HepG2 (cell line): ENCODE data around the gene PRDM12. TPM values are rescaled to one million over a fixed set of nuclear protein-coding genes. Genes with fewer than 3 reads are reported as not detected.

Experiments
- ATAC-seq: fragments of 200-7000 bp; cut with Tn5 transposase; 3 replicates; pipeline ENCODE4 v1.9.1; 2020; ENCODE audit warnings: mild to moderate bottlenecking, moderate library complexity
- BruUV-seq: library from RNA; stranded (reverse); fragments of 400-500 nt; replicated peaks from 2 replicates; lab custom pipeline; 2021; lab: Mats Ljungman, UMichigan
- CTCF ChIA-PET: fragments of 300-600 bp; formaldehyde crosslinking; extraction: SDS; loops from one replicate; lab custom pipeline; 2021; ENCODE audit warnings: low total read pairs, inconsistent platforms, low intra/inter-chr PET ratio; lab: Yijun Ruan, JAX
- POLR2A ChIA-PET: fragments of 350-600 bp; sonication (Branson Sonifier 250); formaldehyde crosslinking; loops from one replicate; lab custom pipeline; 2020; ENCODE audit warnings: antibody characterized with exemption, inconsistent platforms; lab: Yijun Ruan, JAX
- DNase-seq: peaks from one replicate; pipeline ENCODE4 v3.0.0-alpha.2; 2015; ENCODE audit warnings: low spot score
- FAIRE-seq: peaks from 3 replicates; lab custom pipeline; 2011; peaks lifted over from hg19 to GRCh38; lab: Jason Lieb, UNC
- H2AFZ ChIP-seq: one replicate; pipeline ENCODE4 v1.6.1; 2011; ENCODE audit warnings: low read length, inconsistent platforms
- H3K27ac ChIP-seq: fragments of 300-600 bp; 3 replicates; pipeline ENCODE4 v1.8.0; 2011; ENCODE audit warnings: mixed run types, mild to moderate bottlenecking, mixed read lengths, low read length, inconsistent platforms; ENCODE audit not compliant: insufficient read depth; ENCODE audit errors: extremely low read length
- H3K27me3 ChIP-seq, 2 experiments: fragments of 200-600 bp in 1 of 2; 2 replicates in 1 of 2; 3 replicates in 1 of 2; pipeline versions ENCODE4 v1.6.0 to v1.8.0; 2011; ENCODE audit warnings: low read length in 2 of 2, mild to moderate bottlenecking in 2 of 2, moderate library complexity in 2 of 2, inconsistent platforms in 1 of 2; ENCODE audit not compliant: insufficient read depth in 2 of 2, control insufficient read depth in 1 of 2
- H3K36me3 ChIP-seq, 2 experiments: fragments of 200-600 bp in 1 of 2; replicated peaks in 1 of 2; 2 replicates in 1 of 2; 3 replicates in 1 of 2; pipeline versions ENCODE4 v1.5.1 to v1.8.0; 2011; ENCODE audit warnings: low read length in 2 of 2, inconsistent platforms in 1 of 2; ENCODE audit not compliant: insufficient read depth in 2 of 2, control insufficient read depth in 1 of 2
- H3K4me1 ChIP-seq: 2 replicates; pipeline ENCODE4 v1.5.1; 2012; ENCODE audit warnings: low read length, inconsistent platforms; ENCODE audit not compliant: insufficient read depth
- H3K4me2 ChIP-seq: 2 replicates; pipeline ENCODE4 v1.6.0; 2011; ENCODE audit warnings: low read depth, low read length, inconsistent platforms
- H3K4me3 ChIP-seq, 3 experiments: fragments of 200-600 bp in 1 of 3; sonication (generic), shearing (Covaris generic) in 1 of 3; replicated peaks in 1 of 3; 2 replicates each; pipeline ENCODE4 v1.5.1; 2011 to 2016; ENCODE audit warnings: low read length in 3 of 3, inconsistent platforms in 2 of 3, low read depth in 2 of 3, mild to moderate bottlenecking in 2 of 3, control low read depth in 1 of 3, mixed read lengths in 1 of 3; ENCODE audit not compliant: insufficient read depth in 1 of 3
- H3K79me2 ChIP-seq: one replicate; pipeline ENCODE4 v1.6.1; 2011; ENCODE audit warnings: low read length, inconsistent platforms; ENCODE audit not compliant: insufficient read depth
- H3K9ac ChIP-seq: 2 replicates; pipeline ENCODE4 v1.6.0; 2011; ENCODE audit warnings: mild to moderate bottlenecking, low read depth, low read length, inconsistent platforms; ENCODE audit not compliant: insufficient read depth
- H3K9me3 ChIP-seq: 2 replicates; pipeline ENCODE4 v1.5.1; 2012; ENCODE audit warnings: mild to moderate bottlenecking, low read length
- H4K20me1 ChIP-seq: 2 replicates; pipeline ENCODE4 v1.6.0; 2011; ENCODE audit warnings: inconsistent platforms, mild to moderate bottlenecking, low read length, moderate library complexity; ENCODE audit not compliant: insufficient read depth
- SOX13 ChIP-seq, 3 experiments: fragments of 450-650 bp in 1 of 3; sonication (generic) in 1 of 3; formaldehyde crosslinking in 1 of 3; IDR thresholded peaks in 2 of 3; conservative IDR thresholded peaks in 1 of 3; 2 replicates each; pipeline versions ENCODE4 v1.5.0 to v1.6.1; 2016 to 2020; ENCODE audit warnings: antibody characterized with exemption in 1 of 3, mild to moderate bottlenecking in 1 of 3, missing compliant biosample characterization in 1 of 3, missing genetic modification reagents in 1 of 3, moderate library complexity in 1 of 3
- WGBS: methylation state at CpG from one replicate; pipeline ENCODE4 v1.1.6; 2017; ENCODE audit warnings: low lambda C conversion rate; 5-methylcytosine and 5-hydroxymethylcytosine counted together
- in situ Hi-C: cut with HindIII; loops from 2 replicates; pipeline ENCODE4 v1.10.0; 2017; ENCODE audit warnings: low pct_unique_long_range_greater_than_20kb; ENCODE audit not compliant: extremely low pct_ligation_motif_present
- intact Hi-C: fragments of 100-400 bp; cut with micrococcal nuclease; formaldehyde crosslinking; loops from one replicate; pipeline ENCODE4 v1.10.0; 2022; ENCODE audit not compliant: unreplicated experiment
- polyA plus RNA-seq, 8 experiments: library from polyadenylated mRNA; depleted of rRNA in 3 of 8; stranded (reverse) in 7 of 8; unstranded in 1 of 8; fragments of >200 nt; fragmentation: Illumina TruSeq in 4 of 8; extraction: Trizol in 4 of 8; gene quantifications; 2 replicates each; pipeline versions ENCODE4 v1.2.1 to v1.2.3, GENCODE V29; 2011 to 2016; ENCODE audit warnings: low read depth in 4 of 8, missing spikeins in 1 of 8, mixed read lengths in 1 of 8; ENCODE audit not compliant: insufficient read depth in 1 of 8
- total RNA-seq, 5 experiments: library from RNA; depleted of rRNA; stranded (reverse); fragments of >200 nt; fragmentation: Illumina TruSeq; extraction: Trizol; gene quantifications; 2 replicates each; pipeline ENCODE4 v1.2.3, GENCODE V29; 2016; ENCODE audit warnings: low read depth in 1 of 5
- TF ChIP-seq, protein P1 (sequence below): sonication (generic); formaldehyde crosslinking; IDR thresholded peaks from 2 replicates; pipeline ENCODE4 v1.5.1; 2020; ENCODE audit warnings: mild to moderate bottlenecking, missing genetic modification reagents, borderline replicate concordance
- TF ChIP-seq, protein P2 (sequence below): sonication (generic); formaldehyde crosslinking; IDR thresholded peaks from 2 replicates; pipeline ENCODE4 v1.4.0; 2020; ENCODE audit warnings: missing genetic modification reagents
- TF ChIP-seq, protein P3 (sequence below): sonication (generic); formaldehyde crosslinking; IDR thresholded peaks from 2 replicates; pipeline ENCODE4 v1.5.0; 2020; ENCODE audit warnings: missing genetic modification reagents

PRDM12 gene
- total and polyA plus RNA-seq, 2 of the 13 experiments (the other 11 are each of a cell fraction or from before 2014, with no cell fraction given) = 0.04 to 0.07 TPM

DNA sequence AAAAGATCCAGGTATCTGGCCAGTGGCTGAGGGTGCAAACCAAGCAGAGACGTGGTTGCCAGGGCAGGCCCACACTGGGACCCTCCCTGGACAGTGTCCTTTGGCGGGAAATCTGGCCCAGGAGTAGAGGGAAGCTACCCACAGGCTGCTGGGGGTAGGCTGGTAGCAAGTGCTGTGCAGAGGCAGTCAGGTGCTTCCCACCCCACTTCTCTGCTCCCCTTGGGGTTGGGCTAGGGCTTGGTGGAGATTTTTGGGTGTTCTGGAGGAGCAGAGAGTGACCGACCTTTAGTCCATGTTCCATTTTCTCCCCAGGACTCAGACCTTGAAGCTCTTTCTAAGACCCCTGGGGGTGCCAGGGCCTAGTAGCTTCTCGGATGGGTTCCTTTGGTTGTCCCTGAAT lies 5.6 kb downstream of the PRDM12 start (continued):
- TF ChIP-seq, protein P1, sequence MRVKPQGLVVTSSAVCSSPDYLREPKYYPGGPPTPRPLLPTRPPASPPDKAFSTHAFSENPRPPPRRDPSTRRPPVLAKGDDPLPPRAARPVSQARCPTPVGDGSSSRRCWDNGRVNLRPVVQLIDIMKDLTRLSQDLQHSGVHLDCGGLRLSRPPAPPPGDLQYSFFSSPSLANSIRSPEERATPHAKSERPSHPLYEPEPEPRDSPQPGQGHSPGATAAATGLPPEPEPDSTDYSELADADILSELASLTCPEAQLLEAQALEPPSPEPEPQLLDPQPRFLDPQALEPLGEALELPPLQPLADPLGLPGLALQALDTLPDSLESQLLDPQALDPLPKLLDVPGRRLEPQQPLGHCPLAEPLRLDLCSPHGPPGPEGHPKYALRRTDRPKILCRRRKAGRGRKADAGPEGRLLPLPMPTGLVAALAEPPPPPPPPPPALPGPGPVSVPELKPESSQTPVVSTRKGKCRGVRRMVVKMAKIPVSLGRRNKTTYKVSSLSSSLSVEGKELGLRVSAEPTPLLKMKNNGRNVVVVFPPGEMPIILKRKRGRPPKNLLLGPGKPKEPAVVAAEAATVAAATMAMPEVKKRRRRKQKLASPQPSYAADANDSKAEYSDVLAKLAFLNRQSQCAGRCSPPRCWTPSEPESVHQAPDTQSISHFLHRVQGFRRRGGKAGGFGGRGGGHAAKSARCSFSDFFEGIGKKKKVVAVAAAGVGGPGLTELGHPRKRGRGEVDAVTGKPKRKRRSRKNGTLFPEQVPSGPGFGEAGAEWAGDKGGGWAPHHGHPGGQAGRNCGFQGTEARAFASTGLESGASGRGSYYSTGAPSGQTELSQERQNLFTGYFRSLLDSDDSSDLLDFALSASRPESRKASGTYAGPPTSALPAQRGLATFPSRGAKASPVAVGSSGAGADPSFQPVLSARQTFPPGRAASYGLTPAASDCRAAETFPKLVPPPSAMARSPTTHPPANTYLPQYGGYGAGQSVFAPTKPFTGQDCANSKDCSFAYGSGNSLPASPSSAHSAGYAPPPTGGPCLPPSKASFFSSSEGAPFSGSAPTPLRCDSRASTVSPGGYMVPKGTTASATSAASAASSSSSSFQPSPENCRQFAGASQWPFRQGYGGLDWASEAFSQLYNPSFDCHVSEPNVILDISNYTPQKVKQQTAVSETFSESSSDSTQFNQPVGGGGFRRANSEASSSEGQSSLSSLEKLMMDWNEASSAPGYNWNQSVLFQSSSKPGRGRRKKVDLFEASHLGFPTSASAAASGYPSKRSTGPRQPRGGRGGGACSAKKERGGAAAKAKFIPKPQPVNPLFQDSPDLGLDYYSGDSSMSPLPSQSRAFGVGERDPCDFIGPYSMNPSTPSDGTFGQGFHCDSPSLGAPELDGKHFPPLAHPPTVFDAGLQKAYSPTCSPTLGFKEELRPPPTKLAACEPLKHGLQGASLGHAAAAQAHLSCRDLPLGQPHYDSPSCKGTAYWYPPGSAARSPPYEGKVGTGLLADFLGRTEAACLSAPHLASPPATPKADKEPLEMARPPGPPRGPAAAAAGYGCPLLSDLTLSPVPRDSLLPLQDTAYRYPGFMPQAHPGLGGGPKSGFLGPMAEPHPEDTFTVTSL = no peak
- TF ChIP-seq, protein P2, sequence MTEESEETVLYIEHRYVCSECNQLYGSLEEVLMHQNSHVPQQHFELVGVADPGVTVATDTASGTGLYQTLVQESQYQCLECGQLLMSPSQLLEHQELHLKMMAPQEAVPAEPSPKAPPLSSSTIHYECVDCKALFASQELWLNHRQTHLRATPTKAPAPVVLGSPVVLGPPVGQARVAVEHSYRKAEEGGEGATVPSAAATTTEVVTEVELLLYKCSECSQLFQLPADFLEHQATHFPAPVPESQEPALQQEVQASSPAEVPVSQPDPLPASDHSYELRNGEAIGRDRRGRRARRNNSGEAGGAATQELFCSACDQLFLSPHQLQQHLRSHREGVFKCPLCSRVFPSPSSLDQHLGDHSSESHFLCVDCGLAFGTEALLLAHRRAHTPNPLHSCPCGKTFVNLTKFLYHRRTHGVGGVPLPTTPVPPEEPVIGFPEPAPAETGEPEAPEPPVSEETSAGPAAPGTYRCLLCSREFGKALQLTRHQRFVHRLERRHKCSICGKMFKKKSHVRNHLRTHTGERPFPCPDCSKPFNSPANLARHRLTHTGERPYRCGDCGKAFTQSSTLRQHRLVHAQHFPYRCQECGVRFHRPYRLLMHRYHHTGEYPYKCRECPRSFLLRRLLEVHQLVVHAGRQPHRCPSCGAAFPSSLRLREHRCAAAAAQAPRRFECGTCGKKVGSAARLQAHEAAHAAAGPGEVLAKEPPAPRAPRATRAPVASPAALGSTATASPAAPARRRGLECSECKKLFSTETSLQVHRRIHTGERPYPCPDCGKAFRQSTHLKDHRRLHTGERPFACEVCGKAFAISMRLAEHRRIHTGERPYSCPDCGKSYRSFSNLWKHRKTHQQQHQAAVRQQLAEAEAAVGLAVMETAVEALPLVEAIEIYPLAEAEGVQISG (CRISPR knock-in tag) = no peak

DNA sequence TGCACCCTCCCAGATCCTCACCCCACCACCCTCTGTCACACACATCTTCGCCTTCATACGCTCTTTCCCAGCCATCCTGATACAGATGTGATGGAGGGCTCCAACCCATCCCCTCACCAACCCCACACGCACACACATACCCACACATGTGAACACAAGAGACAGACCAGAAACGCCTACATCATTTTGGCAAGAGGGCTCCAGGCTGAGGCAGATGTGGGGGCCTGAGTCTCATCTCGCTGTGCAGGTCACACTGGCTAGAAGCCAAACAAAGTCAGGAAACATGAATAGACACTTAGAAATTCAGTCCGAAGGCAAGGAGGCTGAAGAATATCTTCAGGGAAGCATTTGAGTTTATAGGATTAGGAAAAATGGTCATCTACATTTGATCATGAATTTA lies 6.2 kb downstream of the PRDM12 start:
- no peaks in the 10 kb centered on the region for H3K4me1 ChIP-seq
- ChIA-PET CTCF (no interaction called here), POLR2A (no interaction called here)
- no peaks in the 10 kb centered on the region for H3K36me3 ChIP-seq
- no peak overlapping the region for H2AFZ ChIP-seq
- BruUV-seq = no TSS peak
- H3K79me2 ChIP-seq = no peaks in the 10 kb centered on the region
- no peak for DNase-seq
- no peak for ATAC-seq
- intact Hi-C loops = no loop called here
- no peak overlapping the region for H3K9ac ChIP-seq
- no peak overlapping the region for H3K27ac ChIP-seq
- H3K27me3 ChIP-seq = peaks cover 13 to 54% of the 10 kb centered on the region in 2 experiments
- TF ChIP-seq, protein P3, sequence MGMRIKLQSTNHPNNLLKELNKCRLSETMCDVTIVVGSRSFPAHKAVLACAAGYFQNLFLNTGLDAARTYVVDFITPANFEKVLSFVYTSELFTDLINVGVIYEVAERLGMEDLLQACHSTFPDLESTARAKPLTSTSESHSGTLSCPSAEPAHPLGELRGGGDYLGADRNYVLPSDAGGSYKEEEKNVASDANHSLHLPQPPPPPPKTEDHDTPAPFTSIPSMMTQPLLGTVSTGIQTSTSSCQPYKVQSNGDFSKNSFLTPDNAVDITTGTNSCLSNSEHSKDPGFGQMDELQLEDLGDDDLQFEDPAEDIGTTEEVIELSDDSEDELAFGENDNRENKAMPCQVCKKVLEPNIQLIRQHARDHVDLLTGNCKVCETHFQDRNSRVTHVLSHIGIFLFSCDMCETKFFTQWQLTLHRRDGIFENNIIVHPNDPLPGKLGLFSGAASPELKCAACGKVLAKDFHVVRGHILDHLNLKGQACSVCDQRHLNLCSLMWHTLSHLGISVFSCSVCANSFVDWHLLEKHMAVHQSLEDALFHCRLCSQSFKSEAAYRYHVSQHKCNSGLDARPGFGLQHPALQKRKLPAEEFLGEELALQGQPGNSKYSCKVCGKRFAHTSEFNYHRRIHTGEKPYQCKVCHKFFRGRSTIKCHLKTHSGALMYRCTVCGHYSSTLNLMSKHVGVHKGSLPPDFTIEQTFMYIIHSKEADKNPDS (CRISPR knock-in tag) = no peak
- no peak for TF ChIP-seq SOX13 (IDR thresholded peaks at IDR 0.05)
- TF ChIP-seq SOX13 (CRISPR knock-in tag; conservative IDR thresholded peaks at IDR 0.05 in 1 of 2, IDR thresholded peaks at IDR 0.05 in 1 of 2) = no peak
- in situ Hi-C loops = no loop called here
- no peaks in the 10 kb centered on the region for H4K20me1 ChIP-seq
- no peak overlapping the region for H3K4me3 ChIP-seq
- no peak overlapping the region for H3K4me2 ChIP-seq
- no peaks in the 10 kb centered on the region for H3K9me3 ChIP-seq
- FAIRE-seq = no peak
- WGBS = 62% methylated on average over 6 of the region's 6 CpGs
